Gastrocnemius medialis (tissue), 4 donors: ENCODE measurements around the gene CCBE1.

Experiments
- POLR2A ChIP-seq, 2 donors: fragments of 450-650 bp; IDR thresholded peaks; one replicate each; pipeline ENCODE4 v1.6.1; 2017; ENCODE audit warnings: antibody characterized with exemption in 2 of 2, mild to moderate bottlenecking in 2 of 2, moderate library complexity in 2 of 2
- TF ChIP-seq, protein P1 (sequence below), 5 experiments: fragments of 450-650 bp in 3 of 5; fragments of 200-600 bp in 2 of 5; sonication (generic) in 2 of 5; IDR thresholded peaks in 4 of 5; conservative IDR thresholded peaks in 1 of 5; 1 replicate in 4 of 5; 2 replicates in 1 of 5; pipeline ENCODE4 v1.5.1; 2016 to 2019; ENCODE audit warnings: antibody characterized with exemption in 5 of 5, mild to moderate bottlenecking in 3 of 5, moderate library complexity in 3 of 5

DNA sequence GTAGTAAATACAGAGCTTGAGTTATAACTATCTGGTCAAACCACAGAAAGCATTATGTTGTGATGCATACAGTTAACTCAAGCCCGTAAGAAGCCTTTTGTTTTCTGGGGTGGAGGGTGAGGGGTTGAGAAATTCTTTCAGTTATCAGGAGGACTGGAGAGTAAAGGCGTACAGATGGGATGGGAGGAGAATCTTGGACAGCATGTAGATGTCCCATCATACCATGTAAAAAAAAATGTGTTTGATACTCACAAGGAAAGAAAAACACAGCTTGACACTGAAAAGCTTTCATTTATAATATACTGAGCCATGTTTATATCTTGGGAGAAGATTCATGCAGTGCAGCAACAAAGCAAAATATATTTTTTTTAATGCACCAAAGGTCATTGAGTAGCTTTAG is 12.4 kb downstream of the CCBE1 start:
- no peak for TF ChIP-seq POLR2A (IDR thresholded peaks at IDR 0.05)
- TF ChIP-seq, protein P1, sequence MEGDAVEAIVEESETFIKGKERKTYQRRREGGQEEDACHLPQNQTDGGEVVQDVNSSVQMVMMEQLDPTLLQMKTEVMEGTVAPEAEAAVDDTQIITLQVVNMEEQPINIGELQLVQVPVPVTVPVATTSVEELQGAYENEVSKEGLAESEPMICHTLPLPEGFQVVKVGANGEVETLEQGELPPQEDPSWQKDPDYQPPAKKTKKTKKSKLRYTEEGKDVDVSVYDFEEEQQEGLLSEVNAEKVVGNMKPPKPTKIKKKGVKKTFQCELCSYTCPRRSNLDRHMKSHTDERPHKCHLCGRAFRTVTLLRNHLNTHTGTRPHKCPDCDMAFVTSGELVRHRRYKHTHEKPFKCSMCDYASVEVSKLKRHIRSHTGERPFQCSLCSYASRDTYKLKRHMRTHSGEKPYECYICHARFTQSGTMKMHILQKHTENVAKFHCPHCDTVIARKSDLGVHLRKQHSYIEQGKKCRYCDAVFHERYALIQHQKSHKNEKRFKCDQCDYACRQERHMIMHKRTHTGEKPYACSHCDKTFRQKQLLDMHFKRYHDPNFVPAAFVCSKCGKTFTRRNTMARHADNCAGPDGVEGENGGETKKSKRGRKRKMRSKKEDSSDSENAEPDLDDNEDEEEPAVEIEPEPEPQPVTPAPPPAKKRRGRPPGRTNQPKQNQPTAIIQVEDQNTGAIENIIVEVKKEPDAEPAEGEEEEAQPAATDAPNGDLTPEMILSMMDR (IDR thresholded peaks at IDR 0.05 in 4 of 5, conservative IDR thresholded peaks at IDR 0.05 in 1 of 5), result no peak
